ENCODE measurements around the gene CLASP2.
"Not testable (repeated sequence)": the region's sequence is repeated elsewhere in the genome, so short reads cannot be mapped to it uniquely, and the experiment has no call there.

Gene CLASP2

DNA sequence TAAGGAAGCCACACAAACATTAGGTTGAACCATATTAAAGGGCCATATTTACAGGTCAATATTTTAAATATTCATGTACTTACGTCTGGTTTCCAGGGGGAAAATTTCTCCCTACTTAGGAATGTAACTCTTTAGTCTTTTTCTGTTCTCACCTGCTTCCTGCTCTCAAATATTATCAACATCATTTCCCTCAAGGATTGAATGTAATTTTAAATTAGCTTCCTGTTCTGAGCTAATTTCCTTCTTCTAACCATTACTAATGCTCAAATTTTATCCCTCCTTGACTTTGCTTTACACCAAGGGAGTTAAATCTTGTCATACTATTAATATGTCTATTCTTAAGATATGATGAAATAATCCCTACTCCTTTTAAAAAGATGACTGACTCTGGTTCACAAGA is 174.5 kb downstream of the CLASP2 start:
- no peak for DNase-seq (ENCODE audit: low spot score)

DNA sequence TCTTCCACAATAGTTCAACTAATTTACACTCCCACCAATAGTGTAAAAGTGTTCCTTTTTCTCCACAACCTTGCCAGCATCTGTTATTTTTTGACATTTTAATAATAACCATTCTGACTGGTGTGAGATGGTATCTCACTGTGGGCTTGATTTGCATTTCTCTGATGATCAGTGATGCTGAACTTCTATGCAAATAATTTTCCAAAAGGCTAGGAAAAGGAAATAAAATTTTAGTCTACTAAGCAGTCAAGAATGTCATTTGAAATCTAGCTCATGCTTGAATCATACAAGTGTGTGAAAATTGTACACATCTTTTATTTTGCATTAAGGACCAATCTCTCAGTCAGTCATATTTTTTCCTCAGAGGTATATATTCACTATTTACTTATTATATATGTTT is 176.1 kb downstream of the CLASP2 start:
- DNase-seq (ENCODE audit: low spot score), result no peak

DNA sequence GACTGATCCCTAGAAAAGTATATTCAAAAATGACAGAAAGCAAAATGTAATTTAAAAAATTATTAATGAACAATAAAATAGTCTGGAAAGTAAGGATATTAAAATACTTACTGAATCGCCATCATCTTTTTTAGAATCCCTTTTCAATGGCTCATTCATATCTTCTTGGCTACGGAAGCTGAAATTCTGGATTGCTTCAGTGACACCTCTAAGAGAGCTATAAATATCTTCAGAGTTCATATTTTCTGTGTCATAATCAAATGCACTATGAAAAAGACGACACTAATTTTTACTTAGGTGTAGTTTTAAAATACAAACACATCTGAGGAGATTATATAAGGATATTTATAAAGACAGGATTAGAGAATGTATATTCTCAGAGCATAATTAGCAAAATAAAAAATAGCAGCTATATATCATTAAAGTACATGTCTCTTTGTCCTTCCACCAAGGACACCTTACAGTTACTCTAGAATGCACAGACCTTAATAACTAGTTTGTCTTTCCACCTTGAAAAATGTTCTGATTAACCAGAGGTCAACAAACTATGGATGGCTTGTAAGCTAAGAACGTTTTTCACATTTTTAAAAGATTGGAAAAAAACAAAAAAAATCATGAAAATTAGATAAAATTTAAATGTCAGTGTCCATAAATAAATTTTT is 179.2 kb downstream of the CLASP2 start:
- no peak for DNase-seq (ENCODE audit: low spot score)

DNA sequence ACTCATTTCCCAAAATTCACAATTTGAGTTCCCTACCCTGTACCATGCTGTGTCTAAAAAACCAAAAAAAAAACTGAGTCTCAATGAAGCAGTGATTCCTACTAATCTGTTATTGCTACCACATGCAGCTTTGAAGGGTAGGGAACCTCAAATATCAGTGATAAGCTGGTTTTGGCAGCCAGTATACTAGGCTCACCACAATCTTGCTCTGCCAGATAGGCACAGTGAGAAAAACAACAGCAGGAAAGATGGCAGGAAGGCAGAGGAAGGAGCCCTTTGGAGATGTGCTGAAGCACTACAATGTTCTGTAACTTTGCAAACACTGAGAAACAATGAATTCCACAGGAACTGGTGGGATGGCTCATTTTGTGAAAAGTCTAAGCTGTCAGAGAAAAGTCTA is 180.9 kb downstream of the CLASP2 start:
- DNase-seq (ENCODE audit: low spot score), result no peak

DNA sequence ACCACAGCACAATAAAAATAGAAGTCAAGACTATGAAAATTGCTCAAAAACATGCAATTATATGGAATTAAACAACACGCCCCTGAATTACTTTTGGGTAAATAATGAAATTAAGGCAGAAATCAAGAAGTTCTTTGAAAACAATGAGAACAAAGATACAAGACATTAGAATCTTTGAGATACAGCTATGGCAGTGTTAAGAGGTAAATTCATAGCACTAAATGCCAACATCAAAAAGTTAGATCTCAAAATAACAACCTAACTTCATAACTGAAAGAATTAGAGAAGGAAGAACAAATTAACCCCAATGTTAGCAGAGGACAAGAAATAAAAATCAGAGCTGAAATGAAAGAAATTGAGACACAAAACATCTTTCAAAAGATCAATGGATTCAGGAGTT is 191.3 kb downstream of the CLASP2 start:
- DNase-seq (ENCODE audit: low spot score), result no peak

DNA sequence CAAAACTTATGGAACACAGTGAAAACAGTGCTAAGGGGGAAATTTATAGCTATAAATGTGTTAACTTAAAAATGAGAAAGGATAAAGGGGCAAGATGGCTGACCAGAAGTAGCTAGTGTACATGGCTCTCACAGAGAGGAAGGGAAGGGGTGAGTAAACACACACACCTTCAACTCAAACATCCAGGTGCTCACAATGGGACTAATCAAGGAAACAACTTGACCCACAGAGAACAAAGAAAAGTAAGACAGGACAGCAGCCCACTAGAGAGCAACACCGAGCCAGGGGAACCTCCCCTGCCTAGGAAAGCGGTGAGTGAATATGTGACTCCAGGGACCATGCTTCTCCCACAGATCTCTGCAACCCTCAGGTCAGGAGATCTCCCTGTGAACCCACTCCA is 192.8 kb downstream of the CLASP2 start:
- no peak for DNase-seq (ENCODE audit: low spot score)

DNA sequence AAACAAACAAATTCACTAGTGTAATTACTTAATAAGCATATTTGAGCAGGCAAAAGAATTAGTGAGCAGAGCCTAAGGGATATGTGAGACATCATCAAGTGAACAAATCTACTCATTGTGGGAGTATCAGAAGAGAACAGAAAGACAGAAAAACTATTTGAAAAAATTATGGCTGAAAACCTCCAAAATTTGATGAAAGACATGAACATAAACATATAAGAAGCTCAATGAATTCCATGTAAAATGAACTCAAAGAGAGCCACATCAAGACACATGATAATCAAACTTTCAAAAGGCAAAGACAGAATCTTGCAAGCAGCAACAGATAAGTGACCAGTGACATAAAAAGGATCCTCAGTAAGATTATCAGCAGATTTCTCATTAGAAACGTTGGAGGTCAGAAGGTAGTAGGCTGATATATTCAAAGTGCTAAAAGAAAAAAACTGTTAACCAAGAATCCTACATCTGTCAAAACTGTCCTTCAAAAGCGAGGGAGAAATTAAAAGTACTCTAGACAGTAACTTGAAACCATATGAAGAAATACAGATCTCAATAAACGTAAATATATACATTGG is 194.9 kb downstream of the CLASP2 start:
- no peak for DNase-seq (ENCODE audit: low spot score)

DNA sequence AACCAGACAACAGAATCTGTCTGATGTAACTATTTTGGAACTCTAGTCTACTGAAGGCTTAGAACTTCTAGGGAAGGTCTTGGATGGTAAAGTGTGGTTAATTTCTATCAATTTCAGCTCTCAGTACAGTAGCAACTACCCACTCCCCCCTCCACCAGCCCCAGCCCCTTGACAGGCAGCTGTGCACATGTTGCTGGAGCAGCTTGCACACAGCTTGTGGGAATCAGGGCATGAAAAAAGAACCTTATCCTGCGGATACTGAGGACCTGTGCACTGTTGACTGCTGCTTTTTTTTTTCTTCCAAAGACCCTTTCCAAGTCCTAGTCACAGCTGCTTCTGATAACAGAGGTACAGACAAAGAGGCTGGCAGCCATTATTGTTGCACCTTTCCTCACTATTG is 196.3 kb downstream of the CLASP2 start:
- no peak for DNase-seq (ENCODE audit: low spot score)

DNA sequence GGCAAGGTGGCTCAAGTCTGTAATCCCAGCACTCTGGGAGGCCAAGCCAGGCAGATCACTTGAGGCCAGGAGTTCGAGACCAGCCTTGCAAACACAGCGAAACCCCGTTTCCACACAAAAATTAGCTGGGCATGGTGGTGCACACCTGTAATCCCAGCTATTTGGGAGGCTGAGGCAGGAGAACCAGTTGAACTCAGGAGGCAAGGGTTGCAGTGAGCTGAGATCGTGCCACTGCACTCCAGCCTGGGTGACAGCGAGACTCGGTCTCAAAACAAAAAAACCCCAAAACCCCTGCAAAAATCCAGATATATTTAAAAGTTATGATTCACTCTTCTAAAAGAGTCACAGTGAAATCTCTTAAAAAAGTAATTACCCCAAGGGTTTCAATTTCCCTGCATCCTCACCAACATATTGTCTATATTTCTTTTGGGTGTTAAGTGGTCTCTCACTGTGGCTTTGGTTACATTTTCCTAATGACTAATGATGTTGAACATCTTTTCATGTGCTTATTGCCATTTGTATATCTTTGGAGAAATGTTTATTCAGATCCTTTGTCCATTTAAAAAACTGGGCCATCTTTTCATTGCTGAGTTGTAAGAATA is 204.7 kb downstream of the CLASP2 start:
- DNase-seq (ENCODE audit: low spot score), result no peak

DNA sequence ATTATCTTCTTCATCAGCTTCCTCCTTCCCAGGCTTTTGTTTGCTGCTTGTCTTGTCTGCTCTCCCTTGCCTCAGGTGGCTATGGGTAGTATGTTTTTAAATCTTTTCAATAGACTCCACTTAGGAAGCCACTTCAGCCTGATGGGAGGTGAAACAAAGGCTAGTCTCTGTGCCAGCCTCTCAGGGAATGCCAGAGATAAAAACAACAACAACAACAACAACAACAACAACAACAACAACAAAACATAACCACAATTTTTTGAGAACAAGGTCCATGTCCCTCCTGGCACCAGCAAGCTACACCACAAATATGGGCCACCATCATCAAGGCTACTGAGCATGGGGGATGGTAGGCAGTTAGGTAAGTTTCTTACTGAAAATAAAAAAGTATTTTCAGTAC is 213.0 kb downstream of the CLASP2 start:
- DNase-seq (ENCODE audit: low spot score), result no peak

DNA sequence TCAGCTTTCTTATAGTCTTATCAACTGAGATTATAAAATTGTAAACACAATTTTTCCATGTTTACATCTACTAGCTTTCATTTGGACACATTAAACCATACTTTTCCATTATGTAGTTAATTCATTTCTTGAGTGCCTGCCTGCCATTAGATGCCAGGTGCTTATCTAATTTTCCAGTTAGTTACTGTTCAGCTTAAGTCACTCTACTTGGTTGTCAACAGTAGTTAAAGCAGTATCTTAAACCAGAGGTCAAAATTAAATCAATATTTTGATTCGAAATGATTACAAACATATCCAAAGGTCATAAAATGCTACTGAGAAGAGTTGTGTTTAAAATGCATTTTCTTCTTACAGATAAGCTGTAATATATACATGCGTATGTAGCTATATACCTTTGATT is 221.6 kb downstream of the CLASP2 start:
- no peak for DNase-seq (ENCODE audit: low spot score)

DNA sequence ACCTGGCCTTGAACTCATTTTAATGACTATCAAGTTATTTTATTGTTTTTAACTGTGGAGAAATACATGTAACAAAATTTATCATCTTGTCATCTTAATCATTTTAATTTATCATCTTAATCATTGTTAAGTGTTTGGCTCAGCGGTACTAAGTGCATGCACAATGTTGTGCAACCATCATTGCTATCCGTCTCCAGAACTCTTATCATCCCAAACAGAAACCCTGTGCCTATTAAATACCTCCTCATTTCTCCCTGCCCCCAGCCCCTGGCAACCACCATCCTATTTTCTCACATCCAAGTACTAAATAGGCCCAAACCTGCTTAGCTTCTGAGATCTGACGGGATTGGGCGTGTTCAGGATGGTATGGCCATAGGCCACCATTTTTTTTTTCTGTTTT is 226.3 kb downstream of the CLASP2 start:
- no peak for DNase-seq (ENCODE audit: low spot score)

DNA sequence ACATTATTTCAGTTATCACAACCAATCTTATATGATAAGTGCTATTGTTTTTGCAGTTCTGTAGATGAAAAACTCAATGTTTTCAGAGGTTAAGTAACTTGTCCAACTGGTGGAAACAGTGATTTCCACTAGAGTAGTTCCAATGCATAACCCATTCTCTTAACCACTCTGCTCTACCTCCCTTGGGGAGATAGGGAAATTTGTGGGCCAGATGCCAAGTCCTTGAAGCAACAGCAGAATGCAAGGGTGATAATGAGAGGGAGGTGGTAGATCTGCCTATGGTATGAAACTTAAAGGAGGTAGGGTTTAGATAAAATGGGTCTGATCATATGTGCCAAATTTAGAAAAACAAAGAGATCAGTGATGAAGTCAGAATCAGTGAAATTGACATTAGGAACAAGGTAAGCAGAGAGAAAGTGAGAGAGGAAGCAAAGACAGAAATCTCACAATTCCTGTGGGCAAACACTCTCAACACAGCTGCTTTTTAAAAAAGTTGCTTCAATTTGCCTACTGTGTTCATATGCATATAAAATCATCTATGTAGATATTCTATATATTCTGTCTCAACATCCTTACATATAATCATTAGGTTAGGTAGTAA is 227.3 kb downstream of the CLASP2 start:
- no peak for DNase-seq (ENCODE audit: low spot score)

DNA sequence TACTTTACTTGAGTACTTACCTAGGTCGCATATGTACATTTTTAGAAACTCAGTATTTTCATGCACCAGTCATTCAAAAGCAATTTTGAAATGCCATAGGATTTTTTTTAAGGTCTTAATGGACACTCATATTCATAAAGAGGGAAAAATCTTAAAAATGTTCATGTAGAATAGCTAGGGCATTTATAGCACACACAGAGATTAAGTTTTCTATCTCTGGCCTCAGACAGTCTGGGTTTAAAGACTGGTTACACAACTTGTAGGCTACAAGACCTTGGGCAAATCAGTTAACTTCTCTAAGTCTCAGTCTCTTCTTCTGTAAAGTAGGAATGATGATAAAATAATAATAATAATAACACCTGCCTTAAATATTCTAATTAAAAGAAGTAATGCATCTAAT is 229.4 kb downstream of the CLASP2 start:
- DNase-seq (ENCODE audit: low spot score), result no peak

DNA sequence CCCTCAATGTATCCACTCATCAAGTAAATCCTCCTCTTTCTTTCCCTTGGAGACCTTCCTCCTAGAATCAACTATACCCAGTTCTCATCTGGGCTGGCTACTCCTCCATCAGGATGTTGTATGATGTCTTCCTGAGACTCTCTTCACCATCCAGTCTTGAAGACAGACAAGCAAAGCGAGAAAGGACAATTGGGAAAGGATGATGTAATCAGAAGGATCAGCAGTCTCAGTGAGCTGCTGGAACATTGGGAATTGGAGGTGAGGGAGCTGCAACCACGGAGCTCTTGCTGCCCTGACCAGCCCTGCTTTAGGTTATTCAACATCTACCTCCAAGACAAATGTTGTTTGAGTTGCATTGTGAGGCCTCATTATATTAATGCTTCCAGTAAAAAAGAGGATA is 229.8 kb downstream of the CLASP2 start:
- DNase-seq (ENCODE audit: low spot score), result no peak

DNA sequence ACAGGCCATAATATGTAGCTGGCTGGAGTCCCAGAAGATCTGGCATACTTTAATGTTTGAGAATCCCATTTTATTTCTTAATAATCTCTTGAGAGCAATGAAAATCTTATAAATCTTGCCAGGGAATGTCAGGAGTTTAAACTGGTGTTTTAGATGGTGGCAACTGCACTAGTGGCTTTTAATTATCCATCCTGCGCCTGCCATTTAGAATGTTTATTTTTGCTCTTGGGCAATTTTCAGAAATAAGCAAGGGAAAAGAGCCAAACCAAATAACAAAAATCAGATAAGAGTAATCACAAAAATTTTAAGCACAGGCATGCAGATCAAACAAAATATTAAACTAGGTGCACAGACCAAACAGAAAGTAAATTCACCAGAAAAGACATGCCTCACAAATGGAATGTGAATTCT is 235.9 kb downstream of the CLASP2 start:
- DNase-seq (ENCODE audit: low spot score), result no peak

DNA sequence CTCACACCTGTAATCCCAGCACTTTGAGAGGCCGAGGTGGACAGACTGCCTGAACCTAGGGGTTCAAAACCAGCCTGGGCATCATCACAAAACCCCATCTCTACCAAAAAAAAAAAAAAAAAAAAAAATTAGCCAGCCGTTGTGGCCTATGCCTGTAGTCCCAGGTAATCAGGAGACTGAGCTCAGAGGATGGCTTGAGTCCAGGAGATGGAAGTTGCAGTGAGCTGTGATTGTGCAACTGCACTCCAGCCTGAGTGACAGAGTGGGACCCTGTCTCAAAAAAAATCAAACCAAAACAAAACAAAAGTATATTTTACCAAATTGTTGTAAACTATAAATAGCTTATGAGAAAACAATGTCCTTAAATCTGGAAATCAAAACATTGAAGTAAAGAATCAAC is 243.2 kb downstream of the CLASP2 start:
- no peak for DNase-seq (ENCODE audit: low spot score)

DNA sequence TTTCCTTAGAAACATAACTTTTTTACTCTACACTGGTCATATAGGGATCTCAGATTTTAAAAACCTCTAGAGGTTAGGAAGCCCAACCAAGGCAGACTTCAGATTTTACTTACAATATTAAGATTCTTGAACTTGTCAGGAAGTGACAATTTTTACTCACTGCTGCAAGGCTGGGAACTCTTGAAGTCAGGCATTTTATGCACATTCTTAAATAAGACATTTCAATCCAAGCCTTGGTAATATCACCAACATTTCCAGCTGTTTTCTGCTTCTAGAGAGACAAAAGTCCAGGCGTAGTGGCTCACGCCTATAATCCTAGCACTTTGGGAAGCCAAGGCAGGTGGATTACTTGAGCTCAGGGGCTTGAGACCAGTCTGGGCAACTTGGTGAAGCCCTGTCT is 244.2 kb downstream of the CLASP2 start:
- no peak for DNase-seq (ENCODE audit: low spot score)

DNA sequence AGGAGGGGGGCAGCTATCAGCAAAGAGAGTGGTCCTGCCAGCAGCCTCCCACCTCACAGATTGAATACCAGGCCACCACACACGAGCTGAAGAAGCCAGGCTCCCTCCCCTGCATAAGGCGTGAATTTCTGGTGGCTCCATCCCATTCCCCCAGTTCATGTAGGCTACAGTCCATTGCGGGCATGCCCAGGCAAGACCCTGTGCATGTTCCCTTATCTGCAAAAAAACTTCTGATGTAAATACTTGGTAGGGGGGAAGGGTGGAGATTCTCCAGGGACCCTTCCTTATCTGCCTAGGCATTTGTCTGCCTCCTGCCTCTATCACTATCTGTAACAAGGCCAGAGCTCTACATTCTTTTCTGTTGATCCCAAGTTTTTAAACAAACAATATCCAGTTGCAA is 250.3 kb downstream of the CLASP2 start:
- DNase-seq (ENCODE audit: low spot score), result no peak

DNA sequence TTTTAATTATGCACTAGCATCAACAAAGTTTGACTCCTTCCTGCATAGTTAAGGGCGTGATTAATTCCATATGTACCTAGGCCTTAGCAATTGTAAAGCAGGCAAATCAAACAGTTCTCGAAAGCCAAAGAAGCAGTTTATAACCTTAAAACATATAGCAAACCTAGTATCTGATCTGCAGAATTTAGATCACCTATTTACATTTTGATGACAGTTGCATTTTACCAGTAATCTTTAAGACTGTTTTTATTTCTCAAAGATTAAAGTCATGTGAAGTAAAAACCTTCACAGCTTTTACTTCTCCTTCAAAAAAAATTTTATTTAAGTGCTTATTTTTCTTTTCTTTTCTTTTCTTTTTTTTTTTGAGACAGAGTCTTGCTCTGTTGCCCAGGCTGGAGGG is 257.0 kb downstream of the CLASP2 start:
- no peak for DNase-seq (ENCODE audit: low spot score)

DNA sequence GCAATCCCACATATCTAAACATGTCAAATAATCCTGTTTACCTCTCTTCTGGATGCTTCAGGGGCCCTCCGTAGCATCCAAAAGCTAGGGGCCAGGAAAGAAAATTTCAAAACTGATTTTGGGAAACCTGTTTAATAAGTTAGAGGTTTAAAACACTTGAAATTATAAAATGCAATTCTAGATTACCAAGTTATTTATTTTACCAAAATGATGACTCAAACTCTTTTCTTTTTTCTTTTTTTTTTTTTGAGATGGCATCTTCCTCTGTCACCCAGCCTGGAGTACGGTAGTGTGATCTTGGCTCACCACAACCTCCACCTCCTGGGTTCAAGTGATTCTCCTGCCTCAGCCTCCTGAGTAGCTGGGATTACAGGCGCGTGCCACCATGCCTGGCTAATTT is 258.5 kb downstream of the CLASP2 start:
- DNase-seq (ENCODE audit: low spot score), result not testable (repeated sequence)

DNA sequence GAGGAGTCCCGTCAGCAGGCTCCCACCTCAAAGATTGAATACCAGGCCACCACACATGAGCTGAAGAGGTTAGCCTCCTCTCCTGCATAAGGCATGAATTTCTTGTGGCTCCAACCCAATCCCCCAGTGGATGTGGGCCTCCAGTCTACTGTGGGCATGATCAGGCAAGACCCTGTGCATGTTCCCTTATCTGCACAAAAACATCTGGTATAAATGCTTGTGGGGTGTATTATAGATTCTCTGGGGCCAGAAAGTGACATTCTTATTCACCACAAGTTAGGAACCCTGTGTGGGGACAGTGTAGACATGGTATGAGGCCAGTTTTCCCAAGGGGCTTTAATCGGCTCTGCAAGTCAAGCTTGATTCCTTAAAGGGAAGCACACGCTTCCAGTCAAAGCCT is 259.6 kb downstream of the CLASP2 start:
- no peak for DNase-seq (ENCODE audit: low spot score)

DNA sequence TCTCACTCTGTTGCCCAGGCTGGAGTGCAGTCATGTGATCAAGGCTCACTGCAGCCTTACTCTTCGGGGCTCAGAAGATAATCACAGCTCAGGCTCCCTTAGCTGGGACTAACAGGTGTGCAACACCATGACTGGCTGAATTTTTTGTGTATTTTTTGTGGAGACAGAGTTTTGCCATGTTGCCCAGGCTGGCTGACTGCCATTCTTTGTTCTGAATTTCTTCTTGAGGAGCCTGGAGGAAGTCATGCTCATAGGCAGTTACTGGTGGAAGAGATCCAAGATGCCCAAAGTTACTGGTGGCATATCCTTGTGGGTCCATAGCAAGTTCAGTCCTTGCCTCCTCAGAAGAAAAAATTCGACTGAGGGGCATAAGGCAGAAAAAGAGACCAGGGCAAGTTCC is 261.3 kb downstream of the CLASP2 start:
- no peak for DNase-seq (ENCODE audit: low spot score)

DNA sequence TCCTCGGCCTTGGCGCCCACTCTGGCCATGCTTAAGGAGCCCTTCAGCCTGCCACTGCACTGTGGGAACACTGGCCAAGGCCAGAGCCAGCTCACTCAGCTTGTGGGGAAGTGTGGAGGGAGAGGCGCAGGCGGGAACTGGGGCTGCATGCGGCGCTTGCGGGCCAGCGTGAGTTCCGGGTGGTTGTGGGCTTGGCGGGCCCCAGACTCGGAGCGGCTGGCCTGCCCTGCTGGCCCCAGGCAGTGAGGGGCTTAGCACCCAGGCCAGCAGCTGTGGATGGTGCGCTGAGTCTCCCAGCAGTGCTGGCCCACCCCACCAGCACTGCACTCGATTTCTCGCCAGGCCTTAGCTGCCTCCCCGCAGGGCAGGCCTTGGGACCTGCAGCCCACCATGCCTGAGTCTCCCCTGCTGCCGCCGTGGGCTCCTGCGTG is 264.7 kb downstream of the CLASP2 start:
- no peak for DNase-seq (ENCODE audit: low spot score)
